Thyroid gland (tissue), 4 donors: Measurements from ENCODE around the gene ARF4. TPM values are rescaled to one million over a fixed set of nuclear protein-coding genes. Genes with fewer than 3 reads are reported as not detected.

Experiments used
- DNase-seq, 2 donors: peaks; one replicate each; pipeline ENCODE4 v3.0.0-alpha.2; 2019
- H3K27ac ChIP-seq, 3 donors: fragments of 200-600 bp; sonication (generic); 1 replicate in 2 of 3; 2 replicates in 1 of 3; pipeline ENCODE4 v1.5.1; 2016 to 2019; ENCODE audit warnings: mild to moderate bottlenecking in 1 of 3, moderate library complexity in 1 of 3
- H3K27me3 ChIP-seq: fragments of 200-600 bp; sonication (generic); one replicate; pipeline ENCODE4 v1.5.1; 2019
- H3K36me3 ChIP-seq, 2 donors: fragments of 200-600 bp; sonication (generic); one replicate each; pipeline ENCODE4 v1.5.1; 2016 to 2019
- H3K4me1 ChIP-seq, 2 donors: fragments of 200-600 bp; sonication (generic); one replicate each; pipeline ENCODE4 v1.5.1; 2017 to 2019
- H3K4me3 ChIP-seq, 3 donors: fragments of 200-600 bp; sonication (generic); replicated peaks in 1 of 3; 1 replicate in 2 of 3; 2 replicates in 1 of 3; pipeline ENCODE4 v1.5.1; 2016; ENCODE audit warnings: mild to moderate bottlenecking in 1 of 3
- H3K9me3 ChIP-seq: fragments of 200-600 bp; sonication (generic); one replicate; pipeline ENCODE4 v1.5.1; 2017
- POLR2A ChIP-seq, 2 donors: fragments of 450-650 bp; IDR thresholded peaks; one replicate each; pipeline ENCODE4 v1.6.1; 2017; ENCODE audit warnings: antibody characterized with exemption in 2 of 2, mild to moderate bottlenecking in 2 of 2, moderate library complexity in 1 of 2
- WGBS, 2 donors: methylation state at CpG; one replicate each; pipeline ENCODE4 v1.1.5; 2017; 5-methylcytosine and 5-hydroxymethylcytosine counted together
- intact Hi-C: fragments of 100-400 bp; cut with DNase I; formaldehyde crosslinking; loops from one replicate; pipeline ENCODE4 v1.15.1; 2023
- total RNA-seq, 4 donors: library from RNA; depleted of rRNA; stranded (reverse); fragments of >200 nt; gene quantifications; one replicate each; pipeline ENCODE4 v1.2.3, GENCODE V29; 2016
- TF ChIP-seq, protein P1 (sequence below), 6 experiments: fragments of 200-600 bp in 3 of 6; fragments of 450-650 bp in 3 of 6; sonication (generic) in 3 of 6; IDR thresholded peaks; one replicate each; pipeline ENCODE4 v1.5.1; 2016 to 2019; ENCODE audit warnings: antibody characterized with exemption in 6 of 6, mild to moderate bottlenecking in 2 of 6, inconsistent platforms in 1 of 6, moderate library complexity in 1 of 6

ARF4 gene
- total RNA-seq, 4 donors from 2014 or later: 125 to 195 (median 159) TPM

DNA sequence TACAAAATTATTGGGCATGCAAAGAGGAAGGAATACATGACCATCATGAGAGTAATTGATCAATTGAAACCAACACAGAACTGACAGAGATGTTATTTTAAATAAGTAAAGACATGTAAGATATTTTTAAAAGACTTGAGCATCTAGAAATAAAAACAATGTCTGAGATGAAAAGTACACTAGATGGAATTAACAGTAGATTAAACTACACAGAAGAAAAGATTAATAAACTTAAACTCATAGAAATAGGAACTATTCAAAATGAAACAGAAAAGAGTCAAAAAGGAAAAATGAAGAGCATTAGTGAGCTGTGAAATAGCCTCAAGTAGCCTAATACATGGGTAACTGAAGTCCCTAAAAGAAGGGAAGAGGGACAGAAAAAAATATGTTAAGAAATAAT is 8.5 kb upstream of the ARF4 start:
- Histone ChIP-seq H3K36me3 (no peaks in the 10 kb centered on the region), H3K27ac (no peak overlapping the region), H3K4me1 (no peaks in the 10 kb centered on the region), H3K27me3 (no peaks in the 10 kb centered on the region), H3K4me3 (no peak overlapping the region), H3K9me3 (no peaks in the 10 kb centered on the region)
- no peak for DNase-seq
- TF ChIP-seq POLR2A (IDR thresholded peaks at IDR 0.05): no peak
- TF ChIP-seq, protein P1, sequence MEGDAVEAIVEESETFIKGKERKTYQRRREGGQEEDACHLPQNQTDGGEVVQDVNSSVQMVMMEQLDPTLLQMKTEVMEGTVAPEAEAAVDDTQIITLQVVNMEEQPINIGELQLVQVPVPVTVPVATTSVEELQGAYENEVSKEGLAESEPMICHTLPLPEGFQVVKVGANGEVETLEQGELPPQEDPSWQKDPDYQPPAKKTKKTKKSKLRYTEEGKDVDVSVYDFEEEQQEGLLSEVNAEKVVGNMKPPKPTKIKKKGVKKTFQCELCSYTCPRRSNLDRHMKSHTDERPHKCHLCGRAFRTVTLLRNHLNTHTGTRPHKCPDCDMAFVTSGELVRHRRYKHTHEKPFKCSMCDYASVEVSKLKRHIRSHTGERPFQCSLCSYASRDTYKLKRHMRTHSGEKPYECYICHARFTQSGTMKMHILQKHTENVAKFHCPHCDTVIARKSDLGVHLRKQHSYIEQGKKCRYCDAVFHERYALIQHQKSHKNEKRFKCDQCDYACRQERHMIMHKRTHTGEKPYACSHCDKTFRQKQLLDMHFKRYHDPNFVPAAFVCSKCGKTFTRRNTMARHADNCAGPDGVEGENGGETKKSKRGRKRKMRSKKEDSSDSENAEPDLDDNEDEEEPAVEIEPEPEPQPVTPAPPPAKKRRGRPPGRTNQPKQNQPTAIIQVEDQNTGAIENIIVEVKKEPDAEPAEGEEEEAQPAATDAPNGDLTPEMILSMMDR (IDR thresholded peaks at IDR 0.05): no peak
- intact Hi-C loops: no loop called here

DNA sequence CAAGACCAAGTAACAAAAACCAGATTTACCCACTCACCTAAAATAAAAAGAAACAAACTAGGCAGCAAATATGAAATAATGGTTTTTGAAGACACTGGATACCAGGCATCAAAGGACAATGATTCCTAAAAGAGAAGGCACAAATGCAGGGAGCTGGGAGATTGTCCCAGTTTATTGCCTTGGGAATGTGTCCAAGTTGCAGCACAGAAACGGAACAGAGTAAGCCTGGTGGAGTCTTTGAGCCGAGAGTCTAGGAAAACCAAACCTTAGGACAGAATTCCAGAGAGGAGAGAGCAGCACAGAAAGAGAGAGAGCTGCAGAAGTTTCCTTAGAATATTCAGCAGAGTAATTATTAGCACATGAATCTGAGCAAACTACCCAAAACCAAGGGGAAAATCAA is 7.8 kb upstream of the ARF4 start:
- intact Hi-C loops: no loop called here
- peak overlapping the region in 1 of 3 donors; percentile 3 for H3K27ac ChIP-seq
- TF ChIP-seq POLR2A (IDR thresholded peaks at IDR 0.05): no peak
- TF ChIP-seq, protein P1 (IDR thresholded peaks at IDR 0.05): no peak
- WGBS, 2 donors: 86 to 89% methylated on average over 2 of the region's 2 CpGs
- no peaks in the 10 kb centered on the region for H3K4me1 ChIP-seq
- no peak overlapping the region for H3K4me3 ChIP-seq
- H3K9me3 ChIP-seq: no peaks in the 10 kb centered on the region
- H3K27me3 ChIP-seq: no peaks in the 10 kb centered on the region
- H3K36me3 ChIP-seq: no peaks in the 10 kb centered on the region
- DNase-seq: no peak

DNA sequence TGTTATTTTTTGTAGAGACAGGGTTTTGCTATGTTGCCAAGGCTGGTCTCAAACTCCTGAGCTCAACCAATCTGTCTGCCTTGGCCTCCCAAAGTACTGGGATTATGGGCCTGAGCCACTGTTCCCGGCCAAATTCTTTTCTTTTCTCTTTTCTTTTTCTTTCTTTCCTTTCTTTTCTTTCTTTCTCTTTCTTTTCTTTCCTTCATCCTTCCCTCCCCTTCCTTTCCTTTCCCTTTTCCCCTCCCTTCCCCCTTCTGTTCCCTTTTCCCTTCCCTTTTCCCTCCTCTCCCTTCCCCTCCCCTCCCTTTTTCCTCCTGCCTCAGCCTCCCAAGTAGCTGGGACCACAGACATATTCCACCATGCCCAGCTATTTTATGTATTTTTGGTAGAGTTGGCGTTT is 3.1 kb upstream of the ARF4 start:
- Histone ChIP-seq H3K27ac (no peak overlapping the region), H3K27me3 (no peaks in the 10 kb centered on the region), H3K4me1 (peaks cover 14 to 15% of the 10 kb centered on the region in 2 donors), H3K9me3 (no peaks in the 10 kb centered on the region), H3K36me3 (no peaks in the 10 kb centered on the region), H3K4me3 (no peak overlapping the region)
- TF ChIP-seq, protein P1 (IDR thresholded peaks at IDR 0.05): no peak
- TF ChIP-seq POLR2A (IDR thresholded peaks at IDR 0.05): no peak
- no peak for DNase-seq
- intact Hi-C loops: no loop called here
- WGBS, 2 donors: 97% methylated on average over 2 of the region's 2 CpGs

DNA sequence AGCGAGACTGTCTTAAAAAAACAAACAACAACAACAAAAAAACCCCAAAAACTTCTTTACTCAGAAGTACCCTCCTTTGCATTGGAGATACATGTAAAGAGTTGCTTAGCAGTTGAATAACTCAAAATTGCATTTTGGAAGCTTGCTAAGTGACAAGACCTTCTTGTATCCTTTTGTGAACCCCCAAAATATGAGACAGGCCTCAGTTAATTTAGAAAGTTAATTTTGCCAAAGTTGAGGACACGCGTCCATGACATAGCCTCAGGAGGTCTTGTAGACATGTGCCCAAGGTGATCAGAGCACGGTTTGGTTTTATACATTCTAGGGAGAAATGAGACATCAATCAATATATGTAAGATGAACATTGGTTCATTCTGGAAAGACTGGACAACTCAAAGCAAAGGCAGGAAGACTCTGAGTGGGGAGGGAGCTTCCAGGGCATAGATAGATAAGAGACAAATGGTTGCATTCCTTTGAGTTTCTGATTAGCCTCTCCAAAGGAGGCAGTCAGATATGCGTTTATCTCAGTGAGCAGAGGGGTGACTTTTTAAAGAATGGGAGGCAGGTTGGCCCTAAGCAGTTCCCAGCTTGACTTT is 1.7 kb upstream of the ARF4 start:
- no peaks in the 10 kb centered on the region for H3K9me3 ChIP-seq
- H3K36me3 ChIP-seq: no peaks in the 10 kb centered on the region
- TF ChIP-seq, protein P1 (IDR thresholded peaks at IDR 0.05): no peak
- no peak for TF ChIP-seq POLR2A (IDR thresholded peaks at IDR 0.05)
- intact Hi-C loops: no loop called here
- peaks cover 27 to 28% of the 10 kb centered on the region in 2 donors for H3K4me1 ChIP-seq
- 64 to 69% methylated on average over 5 of the region's 5 CpGs for WGBS, 2 donors
- no peaks in the 10 kb centered on the region for H3K27me3 ChIP-seq
- peak overlapping the region in 1 of 3 donors; percentile 49 for H3K4me3 ChIP-seq
- no peak for DNase-seq
- H3K27ac ChIP-seq: peak overlapping the region in 2 of 3 donors; percentile 83 to 89

DNA sequence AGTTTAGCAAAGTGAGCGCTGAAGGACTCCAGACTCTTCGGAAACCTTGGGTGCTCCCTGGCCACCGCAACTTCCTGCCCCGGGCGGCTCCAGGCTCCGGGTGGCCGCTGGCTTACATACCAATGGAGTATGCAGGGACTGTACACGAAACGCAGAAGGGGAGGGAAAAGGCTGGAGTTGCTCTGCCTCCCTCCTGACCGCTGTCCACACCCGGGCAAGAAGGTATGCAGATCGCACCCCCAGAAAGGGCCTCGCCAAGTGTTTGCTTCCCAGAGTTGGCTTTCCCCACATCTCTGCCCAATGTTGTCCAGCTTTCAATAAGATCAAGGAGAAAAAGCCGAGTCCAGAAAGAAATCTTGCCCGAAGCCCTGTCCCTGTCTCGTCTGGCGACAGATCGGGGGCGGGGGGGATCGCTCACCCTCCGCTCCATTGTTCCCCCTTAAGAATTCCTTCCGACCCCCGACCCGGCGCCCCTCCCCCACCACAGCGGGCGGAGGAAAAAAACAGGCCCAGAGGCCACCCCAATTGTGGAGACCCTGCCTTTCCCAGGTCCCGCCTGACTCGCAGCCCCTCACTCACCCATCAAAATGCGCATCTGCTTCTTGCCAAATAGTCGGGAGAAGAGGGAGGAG is 533 bp downstream of the ARF4 start:
- WGBS, 2 donors: 1% methylated on average over 24 to 31 of the region's 31 CpGs
- peak overlapping the region; percentile 95 to 99 (median 96) for H3K27ac ChIP-seq
- peak in 1 of 2 donors; percentile 59 for TF ChIP-seq POLR2A (IDR thresholded peaks at IDR 0.05)
- TF ChIP-seq, protein P1 (IDR thresholded peaks at IDR 0.05): no peak
- H3K27me3 ChIP-seq: no peaks in the 10 kb centered on the region
- H3K9me3 ChIP-seq: no peaks in the 10 kb centered on the region
- H3K4me3 ChIP-seq: peak overlapping the region; percentile 27 to 98 (median 95)
- H3K4me1 ChIP-seq: peaks cover 38 to 39% of the 10 kb centered on the region in 2 donors
- intact Hi-C loops: no loop called here
- H3K36me3 ChIP-seq: no peaks in the 10 kb centered on the region
- DNase-seq: peak; percentile 83 to 84
